ENCODE measurements around the gene SLAMF8. TPM values are rescaled to one million over a fixed set of nuclear protein-coding genes. Genes with fewer than 3 reads are reported as not detected.

SLAMF8 gene
- total and polyA plus RNA-seq, 7 experiments from 2014 or later = 0.27 to 1.7 (median 1.3) TPM; not detected in 2

- peaks cover 0 to 16% (median 4%) of the 10 kb centered on the region in 11 donors for H3K9me3 Mint-ChIP-seq
- DNase-seq = no peak
Observed at GRCh38 chr1:159825564-159825963, 1.1 kb upstream of the SLAMF8 start.

GRCh38 chr1:159827102-159827490, 423 bp downstream of the SLAMF8 start:
- peaks cover 0 to 7% (median 0%) of the 10 kb centered on the region in 3 experiments for H3K9me3 ChIP-seq (ENCODE audit: control insufficient read depth in 2 of 3, low read length in 3 of 3)
- ChIA-PET CTCF (no interaction called here), POLR2A (no interaction called here)
- H3K4me3 Mint-ChIP-seq = peak overlapping the region in 9 of 10 donors; percentile 7 to 72 (median 38)
- peaks cover 31 to 52% of the 10 kb centered on the region in 2 donors for H3K4me1 ChIP-seq (ENCODE audit: control insufficient read depth in 2 of 2, insufficient read depth in 2 of 2, low read length in 2 of 2)
- intact Hi-C loops (cut with micrococcal nuclease) = loop anchor here in 1 of 2 donors (2.0 to 5.0 kb wide), 2 partner anchors 45 to 64 kb away; partner anchors contain the start of gene DUSP23
- DNase-seq (no peak), ATAC-seq (peak; percentile 34)
- no peaks in the 10 kb centered on the region for H3K27me3 ChIP-seq (ENCODE audit: control insufficient read depth in 2 of 2, insufficient read depth in 2 of 2, low read length in 2 of 2)
- peaks cover 0 to 16% (median 4%) of the 10 kb centered on the region in 11 donors for H3K9me3 Mint-ChIP-seq
- peaks cover 0 to 30% (median 0%) of the 10 kb centered on the region in 5 donors for H3K36me3 Mint-ChIP-seq
- peaks cover 44 to 67% (median 48%) of the 10 kb centered on the region in 7 donors for H3K4me1 Mint-ChIP-seq
- peaks cover 0 to 50% (median 0%) of the 10 kb centered on the region in 5 donors for H3K27me3 Mint-ChIP-seq
- H3K36me3 ChIP-seq (ENCODE audit: control insufficient read depth in 2 of 3, insufficient read depth in 3 of 3, low read length in 3 of 3) = no peaks in the 10 kb centered on the region
- H3K27ac Mint-ChIP-seq = peak overlapping the region in 6 of 9 donors; percentile 9 to 67 (median 57)
- H3K27ac ChIP-seq (ENCODE audit: low read depth, low read length) = no peak overlapping the region
- H3K4me3 ChIP-seq (ENCODE audit: low read length) = peak overlapping the region; percentile 31

More at GRCh38 chr1:159825564-159825963, 1.1 kb upstream of the SLAMF8 start:
- Histone ChIP-seq H3K36me3 (ENCODE audit: control insufficient read depth in 2 of 3, insufficient read depth in 3 of 3, low read length in 3 of 3) (no peaks in the 10 kb centered on the region), H3K27ac (ENCODE audit: low read depth, low read length) (no peak overlapping the region), H3K9me3 (ENCODE audit: control insufficient read depth in 2 of 3, low read length in 3 of 3) (peaks cover 0 to 7% (median 0%) of the 10 kb centered on the region in 3 experiments), H3K27me3 (ENCODE audit: control insufficient read depth in 2 of 2, insufficient read depth in 2 of 2, low read length in 2 of 2) (no peaks in the 10 kb centered on the region), H3K4me3 (ENCODE audit: low read length) (no peak overlapping the region), H3K4me1 (ENCODE audit: control insufficient read depth in 2 of 2, insufficient read depth in 2 of 2, low read length in 2 of 2) (peaks cover 31 to 52% of the 10 kb centered on the region in 2 donors)
- ATAC-seq = no peak
- peaks cover 0 to 48% (median 0%) of the 10 kb centered on the region in 5 donors for H3K27me3 Mint-ChIP-seq
- CTCF ChIA-PET = interaction anchor here (0.6 kb wide), 1 partner anchor 25 kb away, joined by 3 read pairs; no protein-coding TSS in a partner anchor
- peak overlapping the region in 7 of 10 donors; percentile 28 to 75 (median 61) for H3K4me3 Mint-ChIP-seq
- H3K36me3 Mint-ChIP-seq = peaks cover 0 to 30% (median 0%) of the 10 kb centered on the region in 5 donors
- POLR2A ChIA-PET = interaction anchor here (0.9 kb wide), 1 partner anchor 48 kb away, joined by 3 read pairs; no protein-coding TSS in a partner anchor
- H3K27ac Mint-ChIP-seq = peak overlapping the region in 7 of 9 donors; percentile 1 to 76 (median 65)
- intact Hi-C loops (cut with micrococcal nuclease) = loop anchor here in 1 of 2 donors (5.0 kb wide), 1 partner anchor 43 kb away; the partner anchor contains the start of gene DUSP23
- peaks cover 44 to 67% (median 48%) of the 10 kb centered on the region in 7 donors for H3K4me1 Mint-ChIP-seq

GRCh38 chr1:159827549-159827948, 876 bp downstream of the SLAMF8 start:
- DNase-seq (no peak), ATAC-seq (no peak)
- Mint-ChIP-seq H3K36me3 (peaks cover 0 to 30% (median 0%) of the 10 kb centered on the region in 5 donors), H3K4me1 (peaks cover 44 to 67% (median 48%) of the 10 kb centered on the region in 7 donors), H3K27me3 (peaks cover 0 to 49% (median 0%) of the 10 kb centered on the region in 5 donors), H3K4me3 (peak overlapping the region in 8 of 10 donors; percentile 11 to 72 (median 42)), H3K27ac (peak overlapping the region in 2 of 9 donors; percentile 17 to 67), H3K9me3 (peaks cover 0 to 16% (median 4%) of the 10 kb centered on the region in 11 donors)
- ChIA-PET POLR2A (no interaction called here), CTCF (no interaction called here)
- H3K36me3 ChIP-seq (ENCODE audit: control insufficient read depth in 2 of 3, insufficient read depth in 3 of 3, low read length in 3 of 3) = no peaks in the 10 kb centered on the region
- H3K4me3 ChIP-seq (ENCODE audit: low read length) = peak overlapping the region; percentile 31
- H3K4me1 ChIP-seq (ENCODE audit: control insufficient read depth in 2 of 2, insufficient read depth in 2 of 2, low read length in 2 of 2) = peaks cover 31 to 52% of the 10 kb centered on the region in 2 donors
- no peak overlapping the region for H3K27ac ChIP-seq (ENCODE audit: low read depth, low read length)
- peaks cover 0 to 7% (median 0%) of the 10 kb centered on the region in 3 experiments for H3K9me3 ChIP-seq (ENCODE audit: control insufficient read depth in 2 of 3, low read length in 3 of 3)
- intact Hi-C loops (cut with micrococcal nuclease) = loop anchor here in 1 of 2 donors (2.0 to 5.0 kb wide), 2 partner anchors 45 to 63 kb away; partner anchors contain the start of gene DUSP23
- H3K27me3 ChIP-seq (ENCODE audit: control insufficient read depth in 2 of 2, insufficient read depth in 2 of 2, low read length in 2 of 2) = no peaks in the 10 kb centered on the region

- Histone ChIP-seq H3K27ac (ENCODE audit: low read depth, low read length) (no peak overlapping the region), H3K9me3 (ENCODE audit: control insufficient read depth in 2 of 3, low read length in 3 of 3) (peaks cover 0 to 7% (median 0%) of the 10 kb centered on the region in 3 experiments), H3K4me1 (ENCODE audit: control insufficient read depth in 2 of 2, insufficient read depth in 2 of 2, low read length in 2 of 2) (peaks cover 31 to 52% of the 10 kb centered on the region in 2 donors), H3K36me3 (ENCODE audit: control insufficient read depth in 2 of 3, insufficient read depth in 3 of 3, low read length in 3 of 3) (no peaks in the 10 kb centered on the region), H3K4me3 (ENCODE audit: low read length) (peak overlapping the region; percentile 11), H3K27me3 (ENCODE audit: control insufficient read depth in 2 of 2, insufficient read depth in 2 of 2, low read length in 2 of 2) (no peaks in the 10 kb centered on the region)
- intact Hi-C loops (cut with micrococcal nuclease) = loop anchor here in 1 of 2 donors (5.0 kb wide), 1 partner anchor 46 kb away; the partner anchor contains the start of gene DUSP23
- peak overlapping the region in 2 of 9 donors; percentile 38 to 67 for H3K27ac Mint-ChIP-seq
- H3K9me3 Mint-ChIP-seq = peaks cover 0 to 16% (median 4%) of the 10 kb centered on the region in 11 donors
- H3K36me3 Mint-ChIP-seq = peaks cover 0 to 30% (median 0%) of the 10 kb centered on the region in 5 donors
- ChIA-PET CTCF (interaction anchor here (1.0 kb wide), 1 partner anchor 65 kb away, joined by 3 read pairs; no protein-coding TSS in a partner anchor), POLR2A (no interaction called here)
- H3K4me3 Mint-ChIP-seq = peak overlapping the region in 5 of 10 donors; percentile 18 to 63 (median 49)
- no peak for ATAC-seq
- H3K4me1 Mint-ChIP-seq = peaks cover 44 to 67% (median 48%) of the 10 kb centered on the region in 7 donors
- peaks cover 0 to 46% (median 0%) of the 10 kb centered on the region in 5 donors for H3K27me3 Mint-ChIP-seq
- no peak for DNase-seq
Observed at GRCh38 chr1:159828176-159828575, 1.5 kb downstream of the SLAMF8 start.

GRCh38 chr1:159828581-159829272, 2.1 kb downstream of the SLAMF8 start:
- DNase-seq = no peak
- no peak overlapping the region for H3K27ac ChIP-seq (ENCODE audit: low read depth, low read length)
- H3K4me1 ChIP-seq (ENCODE audit: control insufficient read depth in 2 of 2, insufficient read depth in 2 of 2, low read length in 2 of 2) = peaks cover 31 to 50% of the 10 kb centered on the region in 2 donors
- H3K27me3 ChIP-seq (ENCODE audit: control insufficient read depth in 2 of 2, insufficient read depth in 2 of 2, low read length in 2 of 2) = no peaks in the 10 kb centered on the region
- Mint-ChIP-seq H3K4me1 (peaks cover 44 to 62% (median 48%) of the 10 kb centered on the region in 7 donors), H3K27ac (peak overlapping the region in 3 of 9 donors; percentile 3 to 32 (median 14)), H3K27me3 (peaks cover 0 to 42% (median 0%) of the 10 kb centered on the region in 5 donors), H3K4me3 (peak overlapping the region in 5 of 10 donors; percentile 9 to 53 (median 42)), H3K9me3 (peaks cover 0 to 16% (median 4%) of the 10 kb centered on the region in 11 donors), H3K36me3 (peaks cover 0 to 30% (median 0%) of the 10 kb centered on the region in 5 donors)
- intact Hi-C loops (cut with micrococcal nuclease) = loop anchor here in 1 of 2 donors (5.0 kb wide), 1 partner anchor 46 kb away; the partner anchor contains the start of gene DUSP23
- H3K4me3 ChIP-seq (ENCODE audit: low read length) = peak overlapping the region; percentile 11
- H3K9me3 ChIP-seq (ENCODE audit: control insufficient read depth in 2 of 3, low read length in 3 of 3) = peaks cover 0 to 7% (median 0%) of the 10 kb centered on the region in 3 experiments
- H3K36me3 ChIP-seq (ENCODE audit: control insufficient read depth in 2 of 3, insufficient read depth in 3 of 3, low read length in 3 of 3) = no peaks in the 10 kb centered on the region
- ChIA-PET CTCF (interaction anchor here (1.0 kb wide), 1 partner anchor 64 kb away, joined by 3 read pairs; no protein-coding TSS in a partner anchor), POLR2A (no interaction called here)
- no peak for ATAC-seq

- peaks cover 0 to 30% (median 0%) of the 10 kb centered on the region in 5 donors for H3K36me3 Mint-ChIP-seq
- Histone ChIP-seq H3K4me3 (ENCODE audit: low read length) (no peak overlapping the region), H3K9me3 (ENCODE audit: control insufficient read depth in 2 of 3, low read length in 3 of 3) (peaks cover 0 to 7% (median 0%) of the 10 kb centered on the region in 3 experiments), H3K27me3 (ENCODE audit: control insufficient read depth in 2 of 2, insufficient read depth in 2 of 2, low read length in 2 of 2) (no peaks in the 10 kb centered on the region), H3K4me1 (ENCODE audit: control insufficient read depth in 2 of 2, insufficient read depth in 2 of 2, low read length in 2 of 2) (peaks cover 31 to 45% of the 10 kb centered on the region in 2 donors), H3K36me3 (ENCODE audit: control insufficient read depth in 2 of 3, insufficient read depth in 3 of 3, low read length in 3 of 3) (no peaks in the 10 kb centered on the region), H3K27ac (ENCODE audit: low read depth, low read length) (no peak overlapping the region)
- peak overlapping the region in 3 of 9 donors; percentile 3 to 32 (median 9) for H3K27ac Mint-ChIP-seq
- ATAC-seq (peak; percentile 79), DNase-seq (no peak)
- CTCF ChIA-PET = interaction anchor here (0.6 to 1.0 kb wide), 2 partner anchors 64 to 738 kb away, joined by 3 read pairs; no protein-coding TSS in a partner anchor
- peaks cover 0 to 16% (median 4%) of the 10 kb centered on the region in 11 donors for H3K9me3 Mint-ChIP-seq
- POLR2A ChIA-PET = interaction anchor here (0.6 kb wide), 1 partner anchor 14 kb away, joined by 3 read pairs; no protein-coding TSS in a partner anchor
- intact Hi-C loops (cut with micrococcal nuclease) = loop anchor here in 1 of 2 donors (5.0 kb wide), 1 partner anchor 47 kb away; the partner anchor contains the start of gene DUSP23
- H3K4me1 Mint-ChIP-seq = peaks cover 44 to 57% (median 48%) of the 10 kb centered on the region in 7 donors
- H3K27me3 Mint-ChIP-seq = peaks cover 0 to 39% (median 0%) of the 10 kb centered on the region in 5 donors
- H3K4me3 Mint-ChIP-seq = peak overlapping the region in 4 of 10 donors; percentile 9 to 78 (median 44)
Observed at GRCh38 chr1:159829273-159829634, 2.6 kb downstream of the SLAMF8 start.
